Fibroblast of the aortic adventitia (primary cell): ENCODE measurements around the gene COX4I2. TPM values are rescaled to one million over a fixed set of nuclear protein-coding genes. Genes with fewer than 3 reads are reported as not detected.

ENCODE experiments used
- DNase-seq: peaks from one replicate; pipeline ENCODE4 v3.0.0-alpha.2; 2010; ENCODE audit warnings: low read depth
- H3K4me3 ChIP-seq: 2 replicates; pipeline ENCODE4 v1.5.1; 2011; ENCODE audit warnings: low read depth, mild to moderate bottlenecking, control low read depth, low read length, moderate library complexity
- CTCF ChIP-seq: IDR thresholded peaks from 2 replicates; pipeline ENCODE4 v1.5.1; 2011; ENCODE audit warnings: mild to moderate bottlenecking, low read length, control low read depth, inconsistent platforms; ENCODE audit not compliant: insufficient read depth
- total RNA-seq: library from RNA; depleted of rRNA; stranded (reverse); fragments of >200 nt; gene quantifications from 2 replicates; pipeline ENCODE4 v1.2.3, GENCODE V29; 2012; ENCODE audit warnings: low replicate concordance

Gene COX4I2
- total RNA-seq, 1 donor = not detected

DNA sequence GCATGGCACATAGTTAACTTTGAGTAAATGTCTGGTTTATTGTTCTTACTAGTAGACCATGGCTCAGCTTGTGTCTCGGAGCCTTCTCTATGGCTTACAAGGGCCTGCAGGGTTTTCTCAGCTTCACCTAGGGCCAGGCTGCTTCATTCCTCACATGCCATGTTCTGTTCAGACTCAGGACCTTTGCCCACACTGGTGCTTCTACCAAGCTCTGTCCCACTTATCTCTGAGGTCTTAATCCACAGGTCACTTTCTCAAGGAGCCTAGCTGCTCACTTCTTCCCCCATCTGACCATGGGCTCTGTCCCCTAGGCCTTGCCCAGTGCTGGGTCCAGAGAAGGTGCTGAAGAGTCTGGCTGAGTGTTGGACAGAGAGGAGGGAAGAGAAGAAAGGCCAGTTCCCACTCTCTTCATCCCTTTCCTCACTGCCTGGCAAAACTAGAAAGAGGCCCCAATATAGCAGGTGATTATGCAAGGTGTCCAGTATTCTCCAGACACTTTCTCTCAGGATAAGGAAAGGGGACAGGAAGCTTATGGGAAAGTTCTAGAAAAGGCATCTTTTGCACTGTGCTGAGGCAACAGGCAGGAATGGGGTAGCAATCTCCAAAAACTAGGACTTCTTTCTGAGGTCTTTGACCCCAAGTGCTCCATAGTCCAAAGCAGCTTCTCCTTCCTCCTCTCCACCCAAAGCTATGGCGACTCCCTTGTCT is 40.0 kb downstream of the COX4I2 start:
- DNase-seq = no peak
- TF ChIP-seq CTCF = no peak
- no peak overlapping the region for H3K4me3 ChIP-seq

DNA sequence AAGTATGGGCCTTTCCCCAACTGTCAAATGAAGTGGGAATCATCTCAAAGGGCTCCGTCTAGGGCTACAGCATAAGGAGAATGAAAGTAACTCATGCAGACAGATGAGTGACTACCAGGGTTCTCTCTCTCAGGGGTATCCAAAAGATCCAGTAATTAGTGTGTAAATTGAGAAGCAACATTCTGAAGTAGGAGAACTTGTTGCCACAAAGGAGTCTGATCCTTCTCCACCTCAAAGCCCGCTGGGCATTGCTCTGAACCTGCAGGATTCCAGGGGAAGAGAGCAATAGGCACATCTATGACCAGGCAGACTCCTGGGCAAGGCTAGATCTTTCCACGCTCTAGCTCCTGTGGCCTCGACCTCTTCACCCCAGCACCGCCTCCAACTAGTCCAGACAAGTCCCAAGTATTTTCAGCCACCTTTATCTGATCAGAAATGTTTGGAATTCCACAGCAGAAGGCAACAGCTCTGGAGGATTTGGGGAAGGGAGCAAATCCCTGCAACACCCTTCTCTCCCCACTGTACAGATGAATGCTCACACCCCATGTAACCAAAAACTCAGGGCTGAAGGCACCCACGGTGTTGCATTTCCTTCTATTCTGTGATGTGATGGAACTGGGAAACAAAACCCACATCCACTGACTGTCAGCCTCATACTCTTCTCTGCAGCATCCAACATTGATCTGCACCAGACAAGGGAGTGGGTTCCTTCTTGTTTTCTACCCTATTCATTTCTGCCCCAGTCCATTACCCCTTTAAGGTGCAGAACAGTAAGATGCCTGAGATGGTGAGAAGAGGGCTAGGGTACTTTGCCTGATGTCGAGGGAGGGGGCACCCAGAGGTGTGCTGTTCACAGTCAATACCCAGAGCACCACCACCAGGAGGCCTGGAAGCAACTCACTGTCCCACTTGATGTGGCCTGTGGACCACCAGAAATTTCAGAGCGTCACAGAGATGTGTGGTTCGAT is 41.0 kb downstream of the COX4I2 start:
- TF ChIP-seq CTCF = peak; percentile 8
- DNase-seq = peak; percentile 73
- H3K4me3 ChIP-seq = no peak overlapping the region

DNA sequence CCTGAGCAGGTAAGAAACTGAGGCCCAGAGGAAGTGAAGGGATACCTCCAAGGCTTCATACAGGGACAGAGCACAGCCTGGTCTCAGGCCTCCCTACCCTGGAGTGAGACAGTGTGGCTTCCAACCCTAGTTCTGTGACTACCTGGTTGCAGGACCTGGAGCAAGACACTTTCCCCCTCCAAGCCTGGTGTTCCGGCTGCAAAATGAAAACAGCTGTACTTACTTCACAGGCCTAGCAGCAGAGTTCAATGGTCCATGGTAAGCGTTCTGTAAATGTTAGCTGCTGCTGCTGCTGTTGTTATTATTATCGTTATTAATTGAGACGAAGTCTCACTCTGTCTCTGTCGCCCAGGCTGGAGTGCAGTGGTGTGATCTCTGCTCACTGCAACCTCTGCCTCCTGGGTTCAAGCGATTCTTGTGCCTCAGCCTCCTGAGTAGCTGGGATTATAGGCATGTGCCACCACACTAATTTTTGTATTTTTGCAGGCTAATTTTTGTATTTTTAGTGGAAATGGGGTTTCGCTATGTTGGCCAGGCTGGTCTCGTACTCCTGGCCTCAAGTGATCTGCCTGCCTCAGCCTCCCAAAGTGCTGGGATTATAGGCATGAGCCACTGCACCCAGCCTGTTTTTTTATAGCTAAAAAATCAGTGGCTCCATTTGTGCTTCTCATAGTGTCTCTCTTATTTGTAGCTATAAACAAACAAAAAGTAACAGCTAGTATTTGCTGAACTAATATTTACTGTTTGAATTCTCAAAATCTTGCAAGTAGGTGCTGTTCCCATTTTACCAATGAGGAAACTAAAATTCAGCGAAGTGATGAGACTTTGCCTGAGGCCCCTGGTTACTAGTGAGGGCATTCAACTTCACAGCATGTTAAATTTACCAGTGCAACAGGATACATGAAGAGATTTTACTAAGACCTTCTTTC is 41.9 kb downstream of the COX4I2 start:
- no peak for TF ChIP-seq CTCF
- H3K4me3 ChIP-seq = no peak overlapping the region
- no peak for DNase-seq

DNA sequence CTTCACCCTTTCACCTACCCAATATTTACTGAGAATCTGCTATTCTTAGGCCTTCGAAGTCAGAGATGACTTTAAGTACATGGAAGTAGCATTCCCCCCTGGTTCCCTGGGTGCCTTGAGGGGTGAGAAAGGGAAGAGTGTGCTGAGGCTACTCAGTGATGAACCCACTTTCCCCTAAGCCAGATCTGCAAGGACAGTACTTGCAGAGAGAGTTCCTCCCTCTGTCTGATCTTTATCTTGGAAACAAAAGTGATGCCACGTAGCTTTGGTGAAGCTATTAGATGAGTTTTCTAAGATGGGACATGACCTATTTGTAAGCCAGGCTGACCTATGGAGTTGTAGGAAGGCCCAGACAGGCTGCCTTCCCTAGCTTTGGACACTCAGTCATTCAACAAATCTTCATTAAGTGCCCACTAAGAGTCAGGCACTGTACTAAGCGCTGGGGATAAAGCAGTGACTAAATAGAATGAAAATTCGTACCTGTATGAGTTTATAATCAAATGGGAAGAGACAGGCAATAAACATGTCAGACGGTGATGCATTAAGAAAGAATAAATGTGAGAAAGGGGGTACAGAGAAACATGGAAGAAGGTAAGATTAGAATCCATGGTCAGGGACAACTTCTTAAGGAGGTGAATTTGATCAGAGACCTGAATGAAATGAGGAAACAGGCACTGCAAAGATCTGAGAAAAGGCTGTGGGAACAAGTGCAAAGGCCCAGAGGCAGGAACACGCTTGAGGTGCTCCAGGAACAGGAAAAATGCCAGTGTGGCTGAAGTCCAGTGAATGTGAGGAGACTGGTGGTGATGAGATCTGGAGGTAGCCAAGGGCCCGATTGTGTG is 42.8 kb downstream of the COX4I2 start:
- no peak for TF ChIP-seq CTCF
- H3K4me3 ChIP-seq = no peak overlapping the region
- DNase-seq = no peak

DNA sequence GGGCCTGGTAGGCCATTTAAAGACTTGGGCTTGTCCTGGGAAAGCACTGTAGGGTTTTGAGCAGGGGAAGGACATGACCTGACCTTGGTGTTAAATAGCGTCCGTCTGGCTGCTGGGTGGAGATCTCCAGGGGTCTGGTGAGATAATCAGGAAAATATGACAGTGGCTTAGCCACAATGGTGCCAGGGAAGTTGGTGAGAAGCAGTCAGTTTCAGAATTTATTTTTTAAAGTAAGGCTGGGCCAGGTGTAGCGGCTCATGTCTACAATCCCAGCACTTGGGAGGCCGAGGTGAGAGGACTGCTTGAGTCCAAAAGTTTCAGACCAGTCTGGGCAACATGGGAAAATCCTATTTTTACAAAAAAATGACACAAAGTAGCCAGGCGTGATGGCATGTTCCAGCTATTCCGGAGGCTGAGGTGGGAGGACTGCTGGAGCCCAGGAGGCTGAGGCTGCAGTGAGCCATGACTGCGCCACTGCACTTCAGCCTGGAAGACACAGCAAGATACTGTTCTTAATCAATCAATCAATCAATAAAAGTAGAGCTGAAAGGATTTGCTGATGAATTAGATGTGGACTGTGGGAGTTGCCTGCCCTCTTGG is 43.5 kb downstream of the COX4I2 start:
- DNase-seq = no peak
- H3K4me3 ChIP-seq = no peak overlapping the region
- TF ChIP-seq CTCF = no peak
